ENCODE data around the gene ERN1.
"Not testable (repeated sequence)": the region's sequence is repeated elsewhere in the genome, so short reads cannot be mapped to it uniquely, and the experiment has no call there.

ERN1 gene

GRCh38 chr17:64125937-64126336 is 4.0 kb downstream of the ERN1 start:
- TF ChIP-seq ZFX (IDR thresholded peaks at IDR 0.05), result no peak
- TF ChIP-seq, protein P1, sequence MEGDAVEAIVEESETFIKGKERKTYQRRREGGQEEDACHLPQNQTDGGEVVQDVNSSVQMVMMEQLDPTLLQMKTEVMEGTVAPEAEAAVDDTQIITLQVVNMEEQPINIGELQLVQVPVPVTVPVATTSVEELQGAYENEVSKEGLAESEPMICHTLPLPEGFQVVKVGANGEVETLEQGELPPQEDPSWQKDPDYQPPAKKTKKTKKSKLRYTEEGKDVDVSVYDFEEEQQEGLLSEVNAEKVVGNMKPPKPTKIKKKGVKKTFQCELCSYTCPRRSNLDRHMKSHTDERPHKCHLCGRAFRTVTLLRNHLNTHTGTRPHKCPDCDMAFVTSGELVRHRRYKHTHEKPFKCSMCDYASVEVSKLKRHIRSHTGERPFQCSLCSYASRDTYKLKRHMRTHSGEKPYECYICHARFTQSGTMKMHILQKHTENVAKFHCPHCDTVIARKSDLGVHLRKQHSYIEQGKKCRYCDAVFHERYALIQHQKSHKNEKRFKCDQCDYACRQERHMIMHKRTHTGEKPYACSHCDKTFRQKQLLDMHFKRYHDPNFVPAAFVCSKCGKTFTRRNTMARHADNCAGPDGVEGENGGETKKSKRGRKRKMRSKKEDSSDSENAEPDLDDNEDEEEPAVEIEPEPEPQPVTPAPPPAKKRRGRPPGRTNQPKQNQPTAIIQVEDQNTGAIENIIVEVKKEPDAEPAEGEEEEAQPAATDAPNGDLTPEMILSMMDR (conservative IDR thresholded peaks at IDR 0.05), result no peak
- H3K27ac ChIP-seq, result no peak overlapping the region

DNA sequence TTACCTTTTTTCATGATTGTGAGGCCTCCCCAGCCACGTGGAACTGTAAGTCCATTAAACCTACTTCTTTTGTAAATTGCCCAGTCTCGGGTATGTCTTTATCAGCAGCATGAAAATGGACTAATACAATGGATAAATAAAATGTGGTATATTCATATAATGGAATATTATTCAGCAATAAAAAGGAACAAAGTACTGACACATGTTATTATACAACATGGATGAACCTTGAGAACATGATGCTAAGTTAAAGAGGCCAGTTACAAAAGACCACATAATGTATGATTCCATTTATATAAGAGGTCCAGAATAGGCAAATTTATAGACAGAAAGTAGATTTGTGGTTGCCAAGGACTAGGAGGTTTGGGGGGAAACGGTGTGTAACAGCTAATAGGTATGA is 5.3 kb downstream of the ERN1 start:
- TF ChIP-seq ZFX (IDR thresholded peaks at IDR 0.05), result no peak
- TF ChIP-seq, protein P1 (conservative IDR thresholded peaks at IDR 0.05), result no peak

DNA sequence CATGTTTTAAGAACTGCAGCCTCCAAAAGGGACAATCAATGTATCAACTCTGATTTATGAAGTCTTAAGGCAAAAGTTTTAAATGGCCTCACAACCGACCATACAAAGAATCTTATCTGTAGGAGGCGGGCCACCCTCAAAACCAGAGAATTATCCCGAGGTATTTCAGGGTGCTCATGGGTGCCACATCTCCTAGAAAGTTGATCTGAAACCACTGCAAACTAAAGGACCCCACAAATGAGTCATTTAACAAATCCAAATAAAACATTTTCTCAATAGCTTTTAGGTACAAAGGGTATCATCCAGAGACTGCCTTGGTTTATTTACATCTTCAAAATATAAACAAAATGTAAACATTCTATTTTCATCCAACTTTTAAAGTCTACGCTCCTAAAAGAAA is 6.8 kb downstream of the ERN1 start:
- H3K27ac ChIP-seq, result no peak overlapping the region
- TF ChIP-seq ZFX (IDR thresholded peaks at IDR 0.05), result no peak
- TF ChIP-seq, protein P1 (conservative IDR thresholded peaks at IDR 0.05), result no peak

More for the DNA sequence above, 5.3 kb downstream of the ERN1 start:
- H3K27ac ChIP-seq, result no peak overlapping the region

DNA sequence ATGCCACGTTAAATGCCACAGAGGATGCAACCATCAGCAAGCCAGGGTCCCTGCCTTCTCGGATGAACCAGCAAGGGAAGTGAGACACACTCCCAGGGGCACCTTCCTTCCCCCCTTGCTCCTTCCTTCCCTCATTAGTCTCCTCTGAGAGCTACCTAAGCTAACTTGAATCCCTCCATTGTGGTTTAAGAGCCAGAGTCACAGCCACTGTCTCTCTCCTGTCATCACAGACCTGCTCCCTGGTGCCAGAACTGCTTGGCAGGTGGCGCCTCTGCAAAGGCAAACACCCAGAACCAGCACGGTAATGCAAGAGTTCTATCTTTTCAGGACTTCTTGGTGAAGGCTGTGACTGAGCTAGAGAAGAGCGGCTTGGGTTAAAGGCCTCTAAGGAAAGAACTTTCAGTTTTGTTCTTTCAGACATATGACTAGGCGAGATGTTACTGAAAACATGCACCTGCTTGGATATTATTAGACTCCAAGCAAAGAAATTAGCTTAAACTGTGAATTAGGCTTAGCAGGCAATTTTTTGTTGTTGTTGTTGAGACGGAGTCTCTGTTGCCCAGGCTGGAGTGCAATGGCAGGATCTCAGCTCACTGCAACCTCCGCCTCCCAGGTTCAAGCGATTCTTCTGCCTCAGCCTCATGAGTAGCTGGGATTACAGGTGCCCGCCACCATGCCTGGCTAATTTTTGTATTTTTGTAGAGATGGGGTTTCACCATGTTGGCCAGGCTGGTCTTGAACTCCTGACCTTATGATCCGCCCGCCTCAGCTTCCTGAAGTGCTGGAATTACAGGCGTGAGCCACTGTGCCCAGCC is 8.8 kb downstream of the ERN1 start:
- not testable (repeated sequence) for H3K27ac ChIP-seq

GRCh38 chr17:64120159-64120810 is 9.7 kb downstream of the ERN1 start:
- TF ChIP-seq ZFX (IDR thresholded peaks at IDR 0.05), result no peak
- TF ChIP-seq, protein P1 (conservative IDR thresholded peaks at IDR 0.05), result no peak
- H3K27ac ChIP-seq, result no peak overlapping the region

DNA sequence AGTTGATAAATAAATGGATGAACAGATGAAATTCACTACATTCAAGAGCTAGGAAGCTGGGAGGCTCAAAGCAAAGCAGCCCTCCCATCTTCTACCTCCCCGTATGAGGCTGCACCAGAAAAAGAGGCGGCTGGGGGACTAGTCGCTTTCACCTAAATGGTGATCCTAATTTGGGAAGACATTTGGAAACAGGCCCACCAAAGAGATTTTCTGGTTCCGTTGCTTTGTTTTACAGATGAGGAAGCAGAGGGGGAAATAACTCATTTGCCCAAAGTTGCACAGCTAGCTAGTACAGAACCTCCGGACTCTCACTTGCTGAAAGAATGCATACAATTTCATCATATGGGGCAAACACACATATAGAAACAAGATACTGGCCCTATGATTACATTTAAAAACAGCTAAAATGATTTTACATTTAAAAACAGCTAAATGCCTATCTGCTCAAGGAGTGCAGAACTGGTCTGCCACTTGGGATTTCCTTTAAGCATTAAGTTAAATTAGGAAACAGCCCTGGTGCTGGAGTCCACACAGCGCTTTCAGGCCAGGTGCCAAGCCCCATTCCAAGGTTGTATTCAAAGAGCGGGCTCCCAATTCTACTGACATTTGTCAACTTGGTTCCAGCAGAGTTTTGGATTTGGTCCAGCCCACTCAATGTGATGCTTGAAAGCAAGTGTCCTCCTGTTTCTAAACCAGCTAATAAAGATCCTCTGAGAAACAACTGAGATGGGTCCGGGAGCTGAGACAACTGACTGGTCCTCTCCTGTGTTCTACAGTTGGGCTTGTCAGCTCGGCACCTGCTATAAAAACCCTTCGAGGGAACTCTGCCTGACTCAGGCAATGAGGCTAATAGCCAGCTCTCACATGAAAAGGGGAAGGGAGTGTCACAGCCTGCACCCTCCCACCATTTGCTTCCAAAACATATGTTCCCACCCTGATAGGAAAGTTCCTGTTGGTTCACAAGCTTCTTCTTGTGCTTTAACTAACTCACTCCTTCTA is 11.7 kb downstream of the ERN1 start:
- TF ChIP-seq, protein P1 (conservative IDR thresholded peaks at IDR 0.05), result no peak

GRCh38 chr17:64115822-64116534 is 14.0 kb downstream of the ERN1 start:
- peak overlapping the region; percentile 67; the same call in 1 of the 2 replicates for H3K27ac ChIP-seq
- TF ChIP-seq, protein P1 (conservative IDR thresholded peaks at IDR 0.05), result no peak
- TF ChIP-seq ZFX (IDR thresholded peaks at IDR 0.05), result no peak

More for the DNA sequence above, 11.7 kb downstream of the ERN1 start:
- H3K27ac ChIP-seq, result no peak overlapping the region
